CMK (cell line): ENCODE results near the gene KRT26.
"Not testable (repeated sequence)": the region's sequence is repeated elsewhere in the genome, so short reads cannot be mapped to it uniquely, and the experiment has no call there.

Source experiments
- DNase-seq: peaks from one replicate; pipeline ENCODE4 v3.0.0-alpha.2; 2010; ENCODE audit warnings: low read depth

KRT26 gene

DNA sequence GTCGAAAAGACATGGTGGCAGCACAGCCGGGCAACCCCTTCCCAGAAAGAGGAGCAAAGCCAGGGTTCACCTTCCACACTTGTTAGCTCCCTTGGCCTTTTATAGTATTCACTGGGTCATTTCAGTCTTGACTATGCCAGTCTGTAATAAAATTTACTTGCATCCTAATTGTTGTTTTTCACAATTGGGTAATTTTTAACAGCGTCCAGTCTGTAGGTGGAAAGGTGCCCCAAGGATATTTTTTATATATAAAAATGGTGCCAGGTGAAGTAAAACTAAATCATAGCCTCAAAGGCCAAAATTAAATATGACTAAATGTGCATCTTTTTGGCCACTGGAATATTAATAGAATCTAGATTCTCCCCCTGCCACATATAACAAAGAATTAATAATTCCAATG is at the start of gene KRT26:
Gene KRT26, minus strand, starts transcription at position 101 of the 400 bp plus-strand sequence. Its CDS starts 88 bp downstream, at position 13.
- no peak for DNase-seq

DNA sequence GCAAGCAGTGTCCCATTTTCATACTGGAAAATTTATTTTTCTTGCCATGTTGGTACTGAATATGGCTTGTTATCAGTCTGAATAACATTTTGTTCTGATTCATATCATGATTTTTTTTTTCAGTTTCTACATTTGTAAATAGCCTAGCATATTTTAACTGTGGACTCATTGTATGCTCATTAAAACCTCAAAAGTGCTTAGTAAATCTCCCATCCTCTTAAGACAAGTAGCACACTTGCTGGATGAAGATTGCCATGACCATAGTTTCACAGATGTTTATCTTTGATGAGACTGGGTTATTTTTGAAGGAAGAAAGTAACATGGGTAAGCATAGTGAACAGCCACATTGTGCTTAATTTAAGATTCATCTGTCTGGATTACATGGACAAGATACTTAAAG is 49.5 kb upstream of the KRT26 start:
- no peak for DNase-seq

- no peak for DNase-seq
These were observed 48.3 kb upstream of the KRT26 start for GRCh38 chr17:40820228-40820838.

DNA sequence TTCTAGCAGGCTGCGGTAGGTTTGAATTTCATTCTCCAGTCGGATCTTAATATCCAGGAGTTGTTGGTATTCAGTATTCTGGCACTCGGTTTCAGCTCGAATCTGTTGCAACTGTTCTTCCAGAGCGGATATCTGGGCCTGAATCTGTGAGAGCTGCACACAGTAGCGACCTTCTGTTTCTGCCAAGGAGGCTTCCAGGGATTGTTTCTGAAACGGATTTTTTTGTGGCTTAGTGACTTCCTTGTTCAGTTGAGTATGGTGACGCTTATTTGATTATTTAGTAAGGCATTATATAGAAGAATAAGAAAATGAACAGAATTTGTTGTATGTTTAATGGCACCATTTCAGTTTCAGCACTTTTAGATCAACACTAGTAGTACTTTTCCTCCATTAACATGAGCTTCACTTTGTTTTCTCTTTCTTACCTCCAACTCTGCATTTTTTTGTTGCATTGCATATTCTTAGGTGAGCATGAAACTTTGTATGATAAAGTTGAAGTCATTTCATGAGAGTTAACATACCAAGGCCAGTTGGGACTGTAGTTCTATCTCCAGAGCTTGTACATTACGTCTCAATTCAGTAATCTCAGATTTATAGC is 47.6 kb upstream of the KRT26 start:
- DNase-seq, result peak; percentile 18

DNA sequence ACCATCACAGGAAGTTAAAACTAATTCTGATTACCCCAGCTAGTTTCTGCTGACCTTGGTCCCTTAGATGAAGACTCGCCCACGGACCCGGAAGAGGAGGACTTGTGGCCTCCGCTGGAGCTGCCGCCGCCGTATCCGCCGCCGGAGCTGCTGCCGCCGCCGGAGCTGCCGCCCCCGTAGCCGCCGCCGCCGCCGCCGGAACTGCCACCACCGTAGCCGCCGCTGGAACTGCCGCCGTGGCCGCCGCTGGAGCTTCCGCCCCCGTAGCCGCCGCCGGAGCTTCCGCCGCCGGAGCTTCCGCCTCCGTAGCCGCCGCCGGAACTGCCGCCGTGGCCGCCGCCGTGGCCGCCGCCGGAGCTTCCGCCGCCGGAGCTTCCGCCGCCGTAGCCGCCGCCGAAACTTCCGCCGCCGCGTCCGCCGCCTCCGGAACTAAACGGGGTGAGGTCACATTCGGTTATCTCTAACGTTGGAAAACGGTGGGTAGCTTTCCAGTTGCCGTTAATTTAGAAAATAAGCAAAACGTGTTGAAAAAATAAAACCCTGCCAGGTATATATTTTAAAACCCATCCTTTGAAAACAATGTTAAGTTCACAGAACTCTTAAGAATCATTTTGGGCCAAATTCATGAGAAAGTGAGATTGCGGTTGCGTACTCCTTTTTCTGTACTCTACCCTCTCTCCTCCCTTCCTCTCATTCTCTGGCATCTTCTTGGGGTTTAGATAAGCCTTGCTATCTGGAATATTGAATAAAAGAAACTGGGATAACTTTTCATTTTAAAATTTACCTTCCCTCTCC is 46.9 kb upstream of the KRT26 start:
- DNase-seq, result peak; percentile 38

DNA sequence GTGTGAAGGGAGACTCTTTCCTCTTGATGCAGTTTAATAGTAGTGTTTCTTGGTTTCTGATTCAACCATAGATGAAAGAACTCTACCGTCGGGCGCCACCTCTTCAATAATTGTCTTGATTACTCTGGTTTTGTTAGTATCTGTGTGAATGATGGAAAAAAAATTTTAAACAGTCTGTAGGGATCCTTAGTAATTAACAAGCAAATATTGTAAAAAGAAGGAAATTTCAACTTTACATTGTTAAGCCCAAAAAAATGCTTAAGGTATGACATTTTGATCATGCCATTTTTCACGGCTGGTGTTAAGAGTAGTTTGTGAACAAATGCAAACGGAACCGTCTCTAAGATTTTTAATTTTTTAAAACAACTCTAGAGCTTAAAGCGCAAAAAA is 46.3 kb upstream of the KRT26 start:
- no peak for DNase-seq

DNA sequence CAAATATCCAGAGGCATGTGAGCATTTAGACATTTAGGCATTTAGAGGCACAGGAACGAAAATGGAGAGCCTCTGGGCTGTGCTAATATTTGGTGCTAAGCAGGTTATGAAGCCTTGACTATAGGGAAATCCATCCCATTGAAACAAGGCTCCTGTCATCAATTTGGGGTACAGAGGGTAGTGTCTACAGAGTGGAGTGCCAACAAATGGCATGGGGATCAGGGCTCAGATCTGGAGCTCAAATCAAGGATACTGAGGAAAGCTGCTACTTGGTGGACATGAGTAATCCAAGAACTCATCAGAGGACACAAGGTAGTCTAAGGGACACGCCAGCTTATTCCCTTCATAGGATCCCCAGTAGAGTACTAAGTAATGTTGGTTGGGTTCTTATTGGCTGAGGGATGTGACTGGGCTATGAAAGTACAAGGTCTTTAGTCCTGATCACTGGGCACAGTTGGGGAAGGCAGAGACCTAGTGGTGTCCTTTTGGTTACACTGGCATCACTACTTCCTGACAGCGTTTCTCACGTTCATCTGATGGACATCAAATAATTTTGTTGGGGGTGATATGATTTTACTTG is 45.2 kb upstream of the KRT26 start:
- DNase-seq, result no peak

GRCh38 chr17:40816569-40816968 is 44.6 kb upstream of the KRT26 start:
- DNase-seq, result peak; percentile 25

DNA sequence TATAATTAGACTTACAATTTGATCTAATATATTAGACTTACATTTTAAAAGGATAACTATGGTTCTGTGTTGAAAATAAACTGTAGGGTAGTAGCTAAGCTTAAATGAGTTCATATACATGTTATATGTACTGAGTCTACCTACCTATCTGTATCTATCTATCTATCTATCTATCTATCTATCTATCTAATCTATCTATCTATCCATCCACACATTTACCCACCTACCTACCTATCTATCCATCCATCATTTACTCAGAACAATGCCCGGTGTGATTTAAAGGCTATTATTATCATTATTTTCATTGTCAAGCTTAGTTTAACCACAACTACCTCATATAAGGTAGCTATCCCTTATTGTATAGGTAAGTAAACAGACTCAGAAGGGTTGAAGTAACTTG is 43.4 kb upstream of the KRT26 start:
- DNase-seq, result no peak

GRCh38 chr17:40814657-40815056 is 42.7 kb upstream of the KRT26 start:
- DNase-seq, result not testable (repeated sequence)

DNA sequence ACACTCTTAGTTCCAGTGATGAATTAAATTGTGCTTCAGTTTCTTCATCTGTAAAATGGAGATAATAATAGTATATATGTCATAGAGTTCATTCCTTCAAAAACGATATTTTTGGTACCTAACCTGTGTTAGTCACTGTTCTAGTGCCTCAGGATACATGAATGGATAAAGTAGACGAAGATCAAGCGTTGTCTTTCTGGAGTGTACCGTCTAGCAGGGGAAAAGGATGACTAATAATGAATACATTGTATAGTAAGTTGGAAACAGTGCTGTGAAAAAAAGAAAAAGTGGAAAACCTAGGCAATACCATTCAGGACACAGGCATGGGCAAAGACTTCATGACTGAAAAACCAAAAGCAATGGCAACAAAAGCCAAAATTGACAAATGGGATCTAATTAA is 41.8 kb upstream of the KRT26 start:
- no peak for DNase-seq

DNA sequence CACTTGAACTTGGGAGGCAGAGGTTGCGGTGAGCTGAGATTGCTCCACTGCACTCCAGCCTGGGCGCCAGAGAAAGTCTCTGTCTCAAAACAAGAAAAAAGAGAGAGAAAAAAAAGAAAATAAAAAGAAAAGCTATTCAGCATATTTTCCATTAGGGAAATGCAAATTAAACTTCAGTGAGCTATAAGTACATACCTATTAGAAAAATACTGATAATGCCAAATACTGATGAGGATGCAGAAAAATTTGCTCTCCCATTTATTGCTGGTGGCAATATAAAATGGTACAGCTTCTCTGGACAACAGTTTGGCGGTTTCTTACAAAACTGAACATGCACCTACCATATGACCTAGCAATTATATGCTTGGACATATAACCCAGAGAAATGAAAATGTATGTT is 40.6 kb upstream of the KRT26 start:
- DNase-seq, result no peak

DNA sequence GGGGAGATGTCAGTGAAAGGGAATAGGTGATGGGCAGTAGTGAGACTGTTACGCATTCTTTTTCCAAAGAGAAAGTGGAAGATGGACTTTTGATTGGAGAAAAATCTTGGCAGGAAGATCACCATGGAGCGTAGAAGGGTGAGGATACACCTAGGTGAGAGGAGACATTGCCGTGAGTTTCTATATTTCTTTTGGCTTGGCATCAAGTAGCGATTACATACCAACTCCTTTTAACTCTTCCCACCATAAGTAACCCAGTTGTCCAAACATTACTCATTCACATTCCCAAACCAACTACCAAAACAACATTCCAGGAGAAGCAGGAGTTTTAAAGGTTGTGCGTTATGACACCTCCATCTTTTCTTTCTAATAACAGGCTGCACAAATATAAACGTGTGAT is 38.5 kb upstream of the KRT26 start:
- no peak for DNase-seq

DNA sequence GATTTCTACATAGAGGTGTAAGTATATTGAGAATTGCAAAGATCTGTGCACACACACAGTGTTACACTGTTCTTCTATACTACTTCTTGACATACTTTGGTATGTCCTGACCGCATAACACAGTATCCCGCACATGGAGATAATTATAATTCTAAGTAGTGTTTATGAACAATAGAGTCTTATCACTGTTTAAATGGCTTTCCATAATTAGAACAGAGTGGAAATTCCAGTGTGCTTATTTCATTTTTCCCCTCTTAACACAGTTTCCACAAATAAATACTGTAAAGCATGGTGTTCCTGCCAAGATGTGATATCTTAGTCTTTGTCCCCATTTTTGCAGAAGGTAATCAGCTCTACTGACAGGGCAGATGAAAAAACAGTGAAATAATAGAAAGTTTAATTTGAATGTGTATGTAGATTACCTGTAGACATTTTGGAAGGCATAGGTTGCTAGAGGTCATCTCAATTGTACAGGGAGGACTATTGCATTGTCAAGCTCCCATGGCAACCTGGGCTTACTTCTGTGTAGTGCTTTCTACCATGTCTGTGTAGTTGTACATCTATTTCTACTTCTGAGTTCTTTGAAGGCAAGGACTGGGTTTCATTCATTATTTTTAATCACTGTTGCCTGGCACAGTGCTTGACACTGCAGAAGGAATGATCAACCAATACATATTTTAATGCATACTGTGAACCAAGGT is 37.9 kb upstream of the KRT26 start:
- no peak for DNase-seq

- DNase-seq, result no peak
These were observed 34.1 kb upstream of the KRT26 start for GRCh38 chr17:40806131-40806530.

DNA sequence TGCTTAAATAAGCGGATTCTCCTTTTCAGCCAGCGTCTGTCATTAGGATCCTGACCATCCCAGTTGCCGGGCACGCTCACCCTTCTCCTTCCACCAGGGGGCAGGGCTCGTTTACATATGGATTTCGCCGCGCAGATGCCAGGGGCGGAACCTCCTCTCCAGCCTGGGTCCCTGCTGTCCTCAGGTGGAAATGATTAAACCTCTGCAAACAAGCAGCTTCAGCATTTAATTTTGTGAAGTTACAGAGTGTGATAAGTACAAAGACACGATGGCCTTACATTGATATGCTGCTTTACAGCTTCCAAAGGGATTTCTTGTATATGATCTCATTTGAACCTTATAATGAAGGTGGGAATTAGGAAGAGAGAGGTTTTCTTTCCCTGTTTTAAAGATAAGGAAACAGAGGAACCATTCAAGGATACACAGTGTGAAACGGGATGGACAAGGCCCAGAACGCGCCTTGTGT is 31.6 kb upstream of the KRT26 start:
- peak; percentile 34 for DNase-seq

- DNase-seq, result no peak
These were observed 29.2 kb upstream of the KRT26 start for GRCh38 chr17:40801157-40801556.

- DNase-seq, result no peak
These were observed 28.4 kb upstream of the KRT26 start for GRCh38 chr17:40800381-40800780.

GRCh38 chr17:40799859-40800258 is 27.9 kb upstream of the KRT26 start, which contains the start of gene KRT28:
Gene KRT28 (minus strand): TSS chr17:40799959. CDS start chr17:40799893, 66 bp downstream.
- no peak for DNase-seq

- DNase-seq, result no peak
These were observed 24.8 kb upstream of the KRT26 start for GRCh38 chr17:40796846-40797245.

- no peak for DNase-seq
These were observed 23.1 kb upstream of the KRT26 start for GRCh38 chr17:40795019-40795667.

GRCh38 chr17:40794466-40794865 is 22.5 kb upstream of the KRT26 start:
- no peak for DNase-seq
